Coronary artery (tissue), 2 donors: Measurements from ENCODE around the gene LYVE1.

Source experiments
- DNase-seq: peaks from one replicate; pipeline ENCODE4 v3.0.0-alpha.2; 2017; ENCODE audit warnings: low spot score
- H3K27ac ChIP-seq, 2 donors: fragments of 200-600 bp; sonication (generic); one replicate each; pipeline ENCODE4 v1.5.1; 2016 to 2019
- H3K4me3 ChIP-seq: fragments of 200-600 bp; sonication (generic); 2 replicates; pipeline ENCODE4 v1.5.1; 2016; ENCODE audit warnings: mild to moderate bottlenecking, moderate library complexity
- CTCF ChIP-seq: fragments of 200-600 bp; sonication (generic); IDR thresholded peaks from one replicate; pipeline ENCODE4 v1.5.1; 2019; ENCODE audit warnings: antibody characterized with exemption

Gene LYVE1

GRCh38 chr11:10606536-10607208 is 38.2 kb upstream of the LYVE1 start:
- no peak for TF ChIP-seq CTCF
- peak overlapping the region; percentile 17 for H3K4me3 ChIP-seq
- peak overlapping the region; percentile 11 to 87 for H3K27ac ChIP-seq
- no peak for DNase-seq

GRCh38 chr11:10605941-10606381 is 37.5 kb upstream of the LYVE1 start:
- Histone ChIP-seq H3K4me3 (peak overlapping the region; percentile 39), H3K27ac (peak overlapping the region; percentile 11 to 87)
- DNase-seq = no peak
- no peak for TF ChIP-seq CTCF

GRCh38 chr11:10604798-10605197 is 36.3 kb upstream of the LYVE1 start:
- Histone ChIP-seq H3K4me3 (no peak overlapping the region), H3K27ac (peak overlapping the region; percentile 69 to 87)
- DNase-seq = no peak
- no peak for TF ChIP-seq CTCF

GRCh38 chr11:10604340-10604748 is 35.9 kb upstream of the LYVE1 start:
- peak overlapping the region; percentile 69 to 87 for H3K27ac ChIP-seq
- TF ChIP-seq CTCF = no peak
- DNase-seq = no peak
- H3K4me3 ChIP-seq = no peak overlapping the region

GRCh38 chr11:10603721-10604297 is 35.3 kb upstream of the LYVE1 start:
- Histone ChIP-seq H3K4me3 (no peak overlapping the region), H3K27ac (peak overlapping the region; percentile 69 to 87)
- DNase-seq = no peak
- no peak for TF ChIP-seq CTCF

- Histone ChIP-seq H3K4me3 (no peak overlapping the region), H3K27ac (peak overlapping the region in 1 of 2 donors; percentile 87)
- no peak for TF ChIP-seq CTCF
- DNase-seq = no peak
Measured at GRCh38 chr11:10602945-10603344, 34.5 kb upstream of the LYVE1 start.

DNA sequence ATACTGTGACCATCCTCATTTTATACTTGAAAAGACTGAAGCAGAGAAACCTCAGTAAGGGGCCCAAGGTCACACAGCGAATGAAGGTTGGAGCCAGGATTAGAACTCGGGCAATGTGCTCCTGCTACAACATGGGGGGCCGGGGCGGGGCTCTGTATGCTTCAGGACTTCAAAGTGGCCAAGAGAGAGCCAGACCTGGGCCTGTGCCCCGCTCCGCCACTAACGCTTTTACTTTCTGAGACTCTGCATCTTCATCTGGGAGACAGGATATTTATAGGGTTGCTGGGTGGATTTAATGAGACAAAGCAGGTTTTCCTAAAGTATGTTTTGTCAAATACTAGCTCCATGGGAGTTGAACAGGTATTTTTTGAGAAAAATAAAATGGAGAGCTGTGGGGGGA is 33.9 kb upstream of the LYVE1 start:
- DNase-seq = no peak
- no peak for TF ChIP-seq CTCF
- Histone ChIP-seq H3K27ac (peak overlapping the region; percentile 36 to 87), H3K4me3 (no peak overlapping the region)
